ENCODE results near the gene SAPCD2. TPM values are rescaled to one million over a fixed set of nuclear protein-coding genes. Genes with fewer than 3 reads are reported as not detected.

SAPCD2 gene
- total and polyA plus RNA-seq, 2 of the 4 experiments (the other 2 are of a cell fraction) = 3.4 to 4.9 TPM

DNA sequence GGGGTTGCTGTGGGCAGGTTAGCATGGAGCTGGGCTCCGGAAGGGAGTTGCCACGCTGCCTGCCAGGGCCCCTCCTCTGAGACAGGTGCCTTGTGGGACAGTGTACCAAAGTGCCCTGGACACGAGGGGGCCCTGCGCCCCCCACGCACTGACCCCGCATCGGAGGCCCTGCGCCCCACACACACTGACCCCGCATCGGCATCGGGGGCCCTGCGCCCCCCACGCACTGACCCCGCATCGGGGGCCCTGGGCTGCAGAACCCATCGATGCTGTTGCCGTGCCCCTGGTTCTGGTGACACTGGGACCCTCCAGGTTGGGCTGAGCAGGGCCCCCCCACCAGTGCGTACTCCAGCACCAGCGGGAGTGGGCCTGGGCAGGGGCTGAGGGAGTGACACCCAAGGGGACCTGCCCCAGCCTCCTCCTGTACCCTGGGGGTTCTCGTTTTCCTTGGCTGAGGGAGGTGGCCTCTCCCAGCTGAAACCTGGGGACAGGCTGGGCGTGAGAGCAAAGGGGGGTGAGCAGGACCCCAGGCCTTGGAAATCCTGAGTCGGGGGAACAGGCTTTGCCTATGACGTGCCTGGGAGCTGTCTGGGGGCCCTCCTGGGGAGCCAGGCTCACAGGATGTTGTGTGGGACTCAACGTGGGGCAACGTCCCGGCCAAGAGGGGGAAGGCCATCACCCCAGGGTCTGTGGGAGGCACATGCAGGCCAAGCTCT lies 6.9 kb downstream of the SAPCD2 start:
- peaks cover 0 to 3% of the 10 kb centered on the region in 2 experiments; a peak in 2 of 4 replicates for H3K79me1 ChIP-seq (ENCODE audit: low read depth in 1 of 2, low read length in 2 of 2)
- no peak overlapping the region for H3K18ac ChIP-seq (ENCODE audit: low read depth, low read length)
- in situ Hi-C loops (cut with MboI; ENCODE audit: low sequenced_read_pairs) = no loop called here
- ChIA-PET CTCF (interaction anchor here (0.7 to 1.9 kb wide), 7 partner anchors 8 to 126 kb away, joined by 3 to 17 read pairs (median 4); partner anchors contain the start of genes MAN1B1, NPDC1 and UAP1L1), POLR2A (ENCODE audit: unreplicated experiment) (no interaction called here)
- no peak overlapping the region for H3K4ac ChIP-seq (ENCODE audit: low read depth, low read length)
- no peak overlapping the region for H2BK5ac ChIP-seq (ENCODE audit: low read depth, low read length, poor library complexity, severe bottlenecking)
- no peaks in the 10 kb centered on the region for H3K9me3 ChIP-seq (ENCODE audit: control insufficient read depth, insufficient read depth, low read length)
- no peak overlapping the region for H2BK15ac ChIP-seq (ENCODE audit: low read depth, low read length)
- no peak overlapping the region for H4K5ac ChIP-seq (ENCODE audit: low read depth, low read length)
- H3K36me3 ChIP-seq (ENCODE audit: control insufficient read depth, insufficient read depth, low read length) = no peaks in the 10 kb centered on the region
- no peak overlapping the region for H3K23ac ChIP-seq (ENCODE audit: low read depth, low read length)
- intact Hi-C loops (cut with micrococcal nuclease) = no loop called here
- dilution Hi-C loops (cut with HindIII; ENCODE audit: low sequenced_read_pairs, unreplicated experiment) = no loop called here
- no TSS peak for BruUV-seq (replicated peaks)
- ATAC-seq (ENCODE audit: low read depth) = no peak
- H2AK5ac ChIP-seq (ENCODE audit: low read depth, low read length) = no peak overlapping the region
- H4K20me1 ChIP-seq (ENCODE audit: insufficient read depth, low read length) = no peaks in the 10 kb centered on the region
- no peak overlapping the region for H2BK20ac ChIP-seq (ENCODE audit: low read depth, low read length)
- H3K4me1 ChIP-seq (ENCODE audit: control insufficient read depth, insufficient read depth, low read length) = no peaks in the 10 kb centered on the region
- WGBS, 2 experiments (ENCODE audit: extremely low coverage in 2 of 2, insufficient read length in 1 of 2) = 81% methylated on average over 15 of the region's 26 CpGs; no CpG with 5 or more reads in 1 of the 2 experiments
- no peak overlapping the region for H3K27ac ChIP-seq (ENCODE audit: insufficient read depth, low read length)
- H3K4me2 ChIP-seq (ENCODE audit: low read depth, low read length) = no peak overlapping the region
- H4K91ac ChIP-seq (ENCODE audit: insufficient read depth, low read depth, low read length) = no peak overlapping the region
- H2AFZ ChIP-seq (replicated peaks; ENCODE audit: low read length, poor library complexity) = peak overlapping the region; percentile 71
- no peak overlapping the region for H3K9ac ChIP-seq (ENCODE audit: low read depth, low read length)
- H3K14ac ChIP-seq (replicated peaks; ENCODE audit: low read depth, low read length) = no peak overlapping the region
- H2BK120ac ChIP-seq (ENCODE audit: low read depth, low read length) = no peak overlapping the region
- no peaks in the 10 kb centered on the region for H3K9me1 ChIP-seq (ENCODE audit: insufficient read depth, low read length)
- no peak overlapping the region for H4K8ac ChIP-seq (ENCODE audit: low read depth in 2 of 2, low read length in 2 of 2)
- H3K27me3 ChIP-seq (ENCODE audit: control insufficient read depth, insufficient read depth, low read length) = peaks cover 2% of the 10 kb centered on the region; the same call in 1 of the 2 replicates
- H2AK9ac ChIP-seq (replicated peaks; ENCODE audit: low read depth, low read length, poor library complexity) = no peak overlapping the region
- TF ChIP-seq RAD21 (IDR thresholded peaks at IDR 0.05; ENCODE audit: low read length) (no peak), SMC3 (IDR thresholded peaks at IDR 0.05; ENCODE audit: low read depth, low read length) (no peak), POLR2A (IDR thresholded peaks at IDR 0.05; ENCODE audit: low read depth, low read length) (no peak), BHLHE40 (IDR thresholded peaks at IDR 0.05; ENCODE audit: low read depth, low read length) (no peak), RFX5 (IDR thresholded peaks at IDR 0.05; ENCODE audit: low read depth, low read length) (no peak), MAFK (IDR thresholded peaks at IDR 0.05; ENCODE audit: low read depth, low read length) (no peak), FOS (IDR thresholded peaks at IDR 0.05; ENCODE audit: low read depth, low read length) (no peak), CEBPB (IDR thresholded peaks at IDR 0.05; ENCODE audit: low read depth, low read length) (no peak), CHD1 (IDR thresholded peaks at IDR 0.05; ENCODE audit: low read depth, low read length) (no peak), MXI1 (IDR thresholded peaks at IDR 0.05; ENCODE audit: borderline replicate concordance, low read depth, low read length) (no peak), MAZ (IDR thresholded peaks at IDR 0.05; ENCODE audit: borderline replicate concordance, low read depth, low read length) (no peak), NFE2L2 (IDR thresholded peaks at IDR 0.05; ENCODE audit: low read depth, low read length) (no peak)
- TF ChIP-seq, protein P1, sequence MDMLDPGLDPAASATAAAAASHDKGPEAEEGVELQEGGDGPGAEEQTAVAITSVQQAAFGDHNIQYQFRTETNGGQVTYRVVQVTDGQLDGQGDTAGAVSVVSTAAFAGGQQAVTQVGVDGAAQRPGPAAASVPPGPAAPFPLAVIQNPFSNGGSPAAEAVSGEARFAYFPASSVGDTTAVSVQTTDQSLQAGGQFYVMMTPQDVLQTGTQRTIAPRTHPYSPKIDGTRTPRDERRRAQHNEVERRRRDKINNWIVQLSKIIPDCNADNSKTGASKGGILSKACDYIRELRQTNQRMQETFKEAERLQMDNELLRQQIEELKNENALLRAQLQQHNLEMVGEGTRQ (IDR thresholded peaks at IDR 0.05; ENCODE audit: low read depth, low read length) = no peak
- TF ChIP-seq, protein P2, sequence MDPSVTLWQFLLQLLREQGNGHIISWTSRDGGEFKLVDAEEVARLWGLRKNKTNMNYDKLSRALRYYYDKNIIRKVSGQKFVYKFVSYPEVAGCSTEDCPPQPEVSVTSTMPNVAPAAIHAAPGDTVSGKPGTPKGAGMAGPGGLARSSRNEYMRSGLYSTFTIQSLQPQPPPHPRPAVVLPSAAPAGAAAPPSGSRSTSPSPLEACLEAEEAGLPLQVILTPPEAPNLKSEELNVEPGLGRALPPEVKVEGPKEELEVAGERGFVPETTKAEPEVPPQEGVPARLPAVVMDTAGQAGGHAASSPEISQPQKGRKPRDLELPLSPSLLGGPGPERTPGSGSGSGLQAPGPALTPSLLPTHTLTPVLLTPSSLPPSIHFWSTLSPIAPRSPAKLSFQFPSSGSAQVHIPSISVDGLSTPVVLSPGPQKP (IDR thresholded peaks at IDR 0.05; ENCODE audit: borderline replicate concordance, low read depth, low read length) = no peak
- TF ChIP-seq, protein P3, sequence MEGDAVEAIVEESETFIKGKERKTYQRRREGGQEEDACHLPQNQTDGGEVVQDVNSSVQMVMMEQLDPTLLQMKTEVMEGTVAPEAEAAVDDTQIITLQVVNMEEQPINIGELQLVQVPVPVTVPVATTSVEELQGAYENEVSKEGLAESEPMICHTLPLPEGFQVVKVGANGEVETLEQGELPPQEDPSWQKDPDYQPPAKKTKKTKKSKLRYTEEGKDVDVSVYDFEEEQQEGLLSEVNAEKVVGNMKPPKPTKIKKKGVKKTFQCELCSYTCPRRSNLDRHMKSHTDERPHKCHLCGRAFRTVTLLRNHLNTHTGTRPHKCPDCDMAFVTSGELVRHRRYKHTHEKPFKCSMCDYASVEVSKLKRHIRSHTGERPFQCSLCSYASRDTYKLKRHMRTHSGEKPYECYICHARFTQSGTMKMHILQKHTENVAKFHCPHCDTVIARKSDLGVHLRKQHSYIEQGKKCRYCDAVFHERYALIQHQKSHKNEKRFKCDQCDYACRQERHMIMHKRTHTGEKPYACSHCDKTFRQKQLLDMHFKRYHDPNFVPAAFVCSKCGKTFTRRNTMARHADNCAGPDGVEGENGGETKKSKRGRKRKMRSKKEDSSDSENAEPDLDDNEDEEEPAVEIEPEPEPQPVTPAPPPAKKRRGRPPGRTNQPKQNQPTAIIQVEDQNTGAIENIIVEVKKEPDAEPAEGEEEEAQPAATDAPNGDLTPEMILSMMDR (conservative IDR thresholded peaks at IDR 0.05; ENCODE audit: low read depth, low read length) = no peak
- H3K4me3 ChIP-seq (ENCODE audit: insufficient read depth, low read depth, low read length) = no peak overlapping the region
- no peak for DNase-seq
- no peak overlapping the region for H3K56ac ChIP-seq (ENCODE audit: extremely low read depth, insufficient read depth, low read length)
